SH-SY5Y (cell line): ENCODE measurements around the gene H1-8.

ENCODE experiments used
- GATA2 ChIP-seq: IDR thresholded peaks from 2 replicates; pipeline ENCODE4 v1.6.1; 2011; ENCODE audit warnings: mild to moderate bottlenecking, low read depth, low read length
- GATA3 ChIP-seq: IDR thresholded peaks from 2 replicates; pipeline ENCODE4 v1.6.1; 2011; ENCODE audit warnings: low read depth, mild to moderate bottlenecking, low read length, moderate library complexity

GRCh38 chr3:129593595-129594339 lies 50.8 kb downstream of the H1-8 start:
- no peak for TF ChIP-seq GATA2
- TF ChIP-seq GATA3: no peak
